Activated CD4-positive, alpha-beta memory T cell treated with anti-CD3 and anti-CD28 coated beads for 36 hours (primary cell): Measurements from ENCODE around the gene PPP1R13B. TPM values are rescaled to one million over a fixed set of nuclear protein-coding genes. Genes with fewer than 3 reads are reported as not detected.
"Not testable (repeated sequence)": the region's sequence is repeated elsewhere in the genome, so short reads cannot be mapped to it uniquely, and the experiment has no call there.

Source experiments
- CTCF ChIA-PET: fragments of 350-600 bp; sonication (Branson Sonifier 250); formaldehyde crosslinking; loops from one replicate; lab custom pipeline; 2021; ENCODE audit warnings: antibody characterized with exemption, inconsistent platforms; lab: Charles Lee
- POLR2A ChIA-PET: fragments of 350-600 bp; sonication (Branson Sonifier 250); formaldehyde crosslinking; loops from one replicate; lab custom pipeline; 2021; ENCODE audit warnings: antibody characterized with exemption; lab: Charles Lee
- DNase-seq: peaks from one replicate; pipeline ENCODE4 v3.0.0-alpha.2; 2020
- H3K27ac Mint-ChIP-seq: one replicate; pipeline ENCODE4 v1.8.0; 2021; ENCODE audit warnings: mixed read lengths
- H3K27me3 Mint-ChIP-seq: one replicate; pipeline ENCODE4 v1.8.0; 2021; ENCODE audit warnings: mixed read lengths
- H3K36me3 Mint-ChIP-seq: one replicate; pipeline ENCODE4 v1.8.0; 2021; ENCODE audit warnings: mixed read lengths
- H3K4me1 Mint-ChIP-seq: one replicate; pipeline ENCODE4 v1.8.0; 2021; ENCODE audit warnings: low read depth, mixed read lengths
- H3K4me3 Mint-ChIP-seq: one replicate; pipeline ENCODE4 v1.8.0; 2021; ENCODE audit warnings: mild to moderate bottlenecking, mixed read lengths
- H3K9me3 Mint-ChIP-seq: one replicate; pipeline ENCODE4 v1.8.0; 2021; ENCODE audit warnings: mixed read lengths
- intact Hi-C: fragments of 100-400 bp; cut with micrococcal nuclease; formaldehyde crosslinking; loops from one replicate; pipeline ENCODE4 v1.15.1; 2023
- total RNA-seq, 2 experiments: library from RNA; stranded (reverse); gene quantifications; one replicate each; pipeline ENCODE4 v1.2.3, GENCODE V29; 2021

Gene PPP1R13B
- total RNA-seq, 2 experiments from 2014 or later = 13.5 to 14.8 TPM

DNA sequence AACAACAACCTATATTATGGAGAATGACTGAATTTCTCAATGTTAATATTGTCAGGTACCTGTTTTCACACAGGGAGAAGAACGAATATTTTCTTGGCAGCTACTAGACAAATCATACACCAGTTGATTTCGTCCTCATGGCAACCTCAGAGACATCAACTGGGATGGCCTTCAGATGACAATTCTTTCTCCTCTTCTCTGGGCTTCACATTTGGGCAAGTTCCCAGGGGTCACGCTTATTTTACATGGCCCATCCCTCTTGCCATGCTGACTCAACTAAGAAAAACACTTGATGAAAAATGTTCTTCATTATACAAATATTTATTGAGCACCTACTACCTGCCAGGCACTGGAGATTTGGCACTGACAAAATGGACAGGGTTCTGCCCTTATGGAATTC lies 29.0 kb downstream of the PPP1R13B start:
- DNase-seq = no peak
- intact Hi-C loops = no loop called here
- POLR2A ChIA-PET = no interaction called here
- H3K9me3 Mint-ChIP-seq = no peaks in the 10 kb centered on the region
- H3K4me1 Mint-ChIP-seq = peaks cover 31% of the 10 kb centered on the region
- H3K27me3 Mint-ChIP-seq = no peaks in the 10 kb centered on the region
- H3K27ac Mint-ChIP-seq = no peak overlapping the region
- CTCF ChIA-PET = interaction anchor here (0.6 to 1.6 kb wide), 3 partner anchors 10 to 82 kb away, joined by 3 to 11 read pairs (median 3); no protein-coding TSS in a partner anchor
- H3K4me3 Mint-ChIP-seq = no peak overlapping the region
- H3K36me3 Mint-ChIP-seq = no peaks in the 10 kb centered on the region

DNA sequence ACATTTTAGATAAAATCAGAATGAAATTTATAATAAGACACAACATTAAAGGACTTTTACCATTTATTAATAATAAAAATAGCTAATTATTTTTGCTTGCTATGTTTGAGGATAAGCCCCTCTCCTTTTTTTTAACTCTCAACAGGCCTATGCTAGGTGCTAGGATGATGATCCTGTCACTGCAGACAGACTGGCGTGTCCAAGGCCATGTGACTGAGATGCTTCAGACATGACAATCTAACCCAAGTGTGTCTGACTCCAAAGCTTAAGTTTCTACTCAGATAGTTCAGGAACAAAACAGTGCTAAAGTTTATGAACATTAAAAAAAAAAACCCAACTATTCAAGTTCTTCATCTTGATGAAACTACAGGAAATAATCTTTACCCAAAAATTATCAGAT lies 29.8 kb downstream of the PPP1R13B start:
- H3K27ac Mint-ChIP-seq = no peak overlapping the region
- intact Hi-C loops = no loop called here
- no peak overlapping the region for H3K4me3 Mint-ChIP-seq
- H3K36me3 Mint-ChIP-seq = no peaks in the 10 kb centered on the region
- peaks cover 31% of the 10 kb centered on the region for H3K4me1 Mint-ChIP-seq
- H3K9me3 Mint-ChIP-seq = no peaks in the 10 kb centered on the region
- no peak for DNase-seq
- POLR2A ChIA-PET = no interaction called here
- CTCF ChIA-PET = interaction anchor here (0.6 to 1.9 kb wide), 3 partner anchors 9 to 96 kb away, joined by 3 to 16 read pairs (median 4); no protein-coding TSS in a partner anchor
- no peaks in the 10 kb centered on the region for H3K27me3 Mint-ChIP-seq

DNA sequence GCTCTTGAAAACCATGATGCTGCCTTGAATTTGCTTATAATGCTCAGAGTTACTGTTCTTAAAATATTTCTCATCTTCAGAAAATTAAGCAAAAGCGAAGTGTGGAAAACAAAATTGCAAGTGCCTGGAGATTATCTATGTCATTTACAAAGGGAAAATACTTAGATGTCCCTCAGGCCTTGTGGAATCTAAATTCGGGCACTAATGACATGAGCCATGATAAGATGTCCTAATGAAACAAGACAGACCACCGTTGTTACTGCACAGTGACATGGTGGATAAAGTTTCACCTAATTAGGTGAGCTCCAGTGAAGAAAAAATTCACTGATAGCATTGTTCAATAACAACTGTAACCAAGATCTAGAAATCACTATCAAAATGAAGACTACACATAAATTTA lies 30.4 kb downstream of the PPP1R13B start:
- no peak overlapping the region for H3K27ac Mint-ChIP-seq
- no peak for DNase-seq
- peaks cover 31% of the 10 kb centered on the region for H3K4me1 Mint-ChIP-seq
- no peaks in the 10 kb centered on the region for H3K9me3 Mint-ChIP-seq
- ChIA-PET POLR2A (no interaction called here), CTCF (interaction anchor here (0.6 to 1.9 kb wide), 3 partner anchors 8 to 97 kb away, joined by 3 to 16 read pairs (median 4); no protein-coding TSS in a partner anchor)
- no peaks in the 10 kb centered on the region for H3K27me3 Mint-ChIP-seq
- H3K4me3 Mint-ChIP-seq = no peak overlapping the region
- intact Hi-C loops = no loop called here
- H3K36me3 Mint-ChIP-seq = no peaks in the 10 kb centered on the region

DNA sequence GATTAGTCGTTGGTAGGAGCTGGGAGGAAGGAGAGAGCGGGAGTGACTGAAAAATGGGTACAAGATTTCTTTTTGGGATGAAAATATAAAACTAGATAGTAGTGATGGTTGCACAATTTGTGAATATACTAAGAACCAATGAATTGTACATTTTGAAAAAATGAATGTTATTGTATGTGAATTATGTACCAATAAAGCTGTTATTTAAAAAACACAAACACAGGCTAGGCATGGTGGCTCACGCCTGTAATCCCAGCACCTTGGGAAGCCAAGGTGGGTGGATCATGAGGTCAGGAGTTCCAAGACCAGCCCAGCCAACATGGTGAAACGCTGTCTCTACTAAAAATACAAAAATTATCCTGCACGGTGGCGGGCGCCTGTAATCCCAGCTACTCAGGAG lies 32.1 kb downstream of the PPP1R13B start:
- Mint-ChIP-seq H3K4me3 (no peak overlapping the region), H3K36me3 (no peaks in the 10 kb centered on the region), H3K4me1 (peaks cover 30% of the 10 kb centered on the region), H3K27me3 (no peaks in the 10 kb centered on the region), H3K27ac (no peak overlapping the region), H3K9me3 (no peaks in the 10 kb centered on the region)
- intact Hi-C loops = no loop called here
- POLR2A ChIA-PET = no interaction called here
- no peak for DNase-seq
- CTCF ChIA-PET = no interaction called here

DNA sequence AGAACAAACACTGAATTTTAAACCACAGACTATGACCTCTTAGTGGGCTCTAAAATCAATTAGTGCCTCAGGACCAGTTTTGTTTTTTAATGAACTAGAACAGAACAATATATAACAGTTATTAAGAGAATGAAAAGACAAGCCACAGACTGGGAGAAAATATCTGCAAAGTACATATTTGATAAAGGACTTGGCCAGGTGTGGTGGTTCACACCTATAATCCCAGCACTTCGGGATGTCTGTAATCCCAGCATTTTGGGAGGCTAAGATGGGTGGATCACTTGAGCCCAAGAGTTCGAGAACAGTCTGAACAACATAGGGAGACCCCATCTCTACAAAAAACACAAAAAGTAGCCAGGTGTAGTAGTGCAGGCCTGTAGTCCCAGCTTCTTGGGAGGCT lies 36.2 kb downstream of the PPP1R13B start:
- no peak overlapping the region for H3K4me3 Mint-ChIP-seq
- peaks cover 8% of the 10 kb centered on the region for H3K4me1 Mint-ChIP-seq
- CTCF ChIA-PET = no interaction called here
- no peaks in the 10 kb centered on the region for H3K9me3 Mint-ChIP-seq
- DNase-seq = no peak
- POLR2A ChIA-PET = no interaction called here
- no peaks in the 10 kb centered on the region for H3K27me3 Mint-ChIP-seq
- H3K27ac Mint-ChIP-seq = no peak overlapping the region
- intact Hi-C loops = no loop called here
- no peaks in the 10 kb centered on the region for H3K36me3 Mint-ChIP-seq

DNA sequence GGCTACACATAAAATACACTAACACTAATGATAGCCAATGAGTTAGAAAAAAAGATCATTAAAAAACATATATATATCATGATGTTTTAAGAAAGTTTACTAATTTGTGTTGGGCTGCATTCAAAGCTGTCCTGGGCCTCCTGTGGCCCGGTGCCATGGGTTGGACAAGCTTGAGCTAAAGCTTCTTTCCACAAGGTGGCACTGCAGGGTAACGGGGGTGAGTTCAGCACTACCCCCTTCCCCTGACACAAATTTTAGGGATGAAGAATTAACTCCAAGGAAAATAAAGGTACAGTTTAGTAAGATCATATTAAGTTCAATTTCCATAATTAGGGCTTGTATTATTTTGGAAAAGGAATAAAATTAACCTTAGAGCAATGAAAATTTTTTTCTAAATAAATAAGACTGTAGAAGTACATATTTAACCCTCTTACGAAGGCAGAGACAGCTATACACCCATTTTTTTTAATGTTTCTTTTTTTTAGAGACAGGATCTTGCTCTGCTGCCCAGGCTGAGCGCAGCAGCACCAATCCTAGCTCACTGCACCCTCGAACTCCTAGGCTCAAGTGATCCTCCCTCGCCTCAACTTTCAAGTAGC lies 38.9 kb downstream of the PPP1R13B start:
- H3K4me3 Mint-ChIP-seq = no peak overlapping the region
- POLR2A ChIA-PET = no interaction called here
- H3K27ac Mint-ChIP-seq = no peak overlapping the region

DNA sequence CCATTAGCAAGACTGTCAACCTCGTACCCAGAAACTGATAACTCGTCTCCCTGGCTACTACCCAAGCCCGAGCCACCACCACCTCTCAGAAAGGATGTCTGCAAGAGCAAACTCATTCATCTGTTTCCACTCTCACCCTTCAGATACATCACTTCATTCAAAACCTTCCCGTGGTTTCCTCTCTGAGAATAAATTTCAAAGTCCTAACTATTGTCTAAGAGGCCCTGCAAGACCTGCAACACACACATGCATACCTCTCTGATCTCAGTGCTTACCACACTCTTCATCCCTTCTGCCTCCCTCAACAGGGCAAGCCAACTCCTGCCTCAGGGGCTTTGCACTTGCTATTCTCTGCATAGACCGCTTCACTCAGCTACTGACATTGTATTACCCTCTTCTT lies 40.6 kb downstream of the PPP1R13B start:
- no peaks in the 10 kb centered on the region for H3K27me3 Mint-ChIP-seq
- ChIA-PET CTCF (interaction anchor here (0.7 to 6.1 kb wide), 8 partner anchors 9 to 241 kb away, joined by 3 to 100 read pairs (median 6); no protein-coding TSS in a partner anchor), POLR2A (interaction anchor here (0.9 kb wide), 1 partner anchor 91 kb away, joined by 3 read pairs; the partner anchor contains the start of genes XRCC3 and ZFYVE21)
- no peak overlapping the region for H3K4me3 Mint-ChIP-seq
- peaks cover 14% of the 10 kb centered on the region for H3K4me1 Mint-ChIP-seq
- H3K36me3 Mint-ChIP-seq = no peaks in the 10 kb centered on the region
- no peak overlapping the region for H3K27ac Mint-ChIP-seq
- intact Hi-C loops = loop anchor here (5.0 kb wide), 1 partner anchor 175 kb away; no protein-coding TSS in a partner anchor
- peak; percentile 22 for DNase-seq
- H3K9me3 Mint-ChIP-seq = no peaks in the 10 kb centered on the region

More for the DNA sequence above, 38.9 kb downstream of the PPP1R13B start:
- CTCF ChIA-PET = interaction anchor here (0.6 to 6.1 kb wide), 36 partner anchors 9 to 269 kb away, joined by 3 to 100 read pairs (median 4); partner anchors contain the start of gene RD3L
- intact Hi-C loops = loop anchor here (1.0 to 5.0 kb wide), 2 partner anchors 102 to 174 kb away; no protein-coding TSS in a partner anchor
- Mint-ChIP-seq H3K27me3 (no peaks in the 10 kb centered on the region), H3K4me1 (peaks cover 14% of the 10 kb centered on the region), H3K36me3 (no peaks in the 10 kb centered on the region), H3K9me3 (no peaks in the 10 kb centered on the region)
- peak; percentile 72 for DNase-seq

DNA sequence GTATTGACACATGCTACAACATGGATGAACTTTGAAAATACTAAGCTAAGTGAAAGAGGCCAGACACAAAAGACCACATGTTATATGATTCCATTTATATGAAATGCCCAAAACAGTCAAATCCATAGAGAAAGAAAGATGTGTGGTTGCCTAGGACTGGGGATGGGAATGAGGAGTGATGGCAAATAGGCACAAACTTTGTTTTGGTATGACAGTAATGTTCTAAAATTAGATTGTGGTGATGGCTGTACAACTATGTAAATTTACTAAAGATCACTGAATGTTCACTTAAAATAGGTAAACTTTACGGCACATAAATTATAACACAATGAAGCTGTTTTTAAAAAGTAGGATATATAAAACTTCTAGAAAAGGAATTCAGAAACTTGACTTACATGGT lies 41.7 kb downstream of the PPP1R13B start:
- Mint-ChIP-seq H3K27ac (no peak overlapping the region), H3K9me3 (no peaks in the 10 kb centered on the region), H3K27me3 (no peaks in the 10 kb centered on the region), H3K4me1 (peaks cover 18% of the 10 kb centered on the region), H3K4me3 (no peak overlapping the region), H3K36me3 (no peaks in the 10 kb centered on the region)
- ChIA-PET CTCF (interaction anchor here (0.9 to 6.1 kb wide), 8 partner anchors 8 to 175 kb away, joined by 3 to 100 read pairs (median 7); no protein-coding TSS in a partner anchor), POLR2A (no interaction called here)
- intact Hi-C loops = loop anchor here (5.0 kb wide), 1 partner anchor 177 kb away; no protein-coding TSS in a partner anchor
- DNase-seq = no peak

DNA sequence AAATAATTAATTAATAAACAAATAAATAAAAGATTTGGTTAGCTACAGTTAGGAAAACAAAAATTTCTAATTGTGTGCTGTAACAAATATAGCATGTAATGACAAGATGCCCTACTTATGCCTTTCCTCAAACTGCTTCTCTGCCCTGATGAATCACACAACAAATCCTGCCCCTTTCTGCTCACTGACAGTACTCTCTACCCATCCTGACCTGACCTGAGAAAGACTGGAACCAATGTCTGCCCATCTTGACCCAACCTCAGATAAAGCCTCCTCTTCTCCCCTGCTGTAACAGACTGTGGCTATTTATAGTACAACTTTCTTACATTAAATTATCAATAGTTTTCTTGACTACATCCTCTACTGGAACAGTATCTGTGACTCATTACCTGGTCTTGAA lies 43.7 kb downstream of the PPP1R13B start:
- no peak for DNase-seq
- intact Hi-C loops = no loop called here
- Mint-ChIP-seq H3K4me3 (no peak overlapping the region), H3K27ac (no peak overlapping the region), H3K36me3 (no peaks in the 10 kb centered on the region), H3K4me1 (peaks cover 18% of the 10 kb centered on the region), H3K27me3 (no peaks in the 10 kb centered on the region), H3K9me3 (no peaks in the 10 kb centered on the region)
- ChIA-PET POLR2A (no interaction called here), CTCF (interaction anchor here (2.0 to 3.1 kb wide), 2 partner anchors 97 to 107 kb away, joined by 6 to 15 read pairs; no protein-coding TSS in a partner anchor)

DNA sequence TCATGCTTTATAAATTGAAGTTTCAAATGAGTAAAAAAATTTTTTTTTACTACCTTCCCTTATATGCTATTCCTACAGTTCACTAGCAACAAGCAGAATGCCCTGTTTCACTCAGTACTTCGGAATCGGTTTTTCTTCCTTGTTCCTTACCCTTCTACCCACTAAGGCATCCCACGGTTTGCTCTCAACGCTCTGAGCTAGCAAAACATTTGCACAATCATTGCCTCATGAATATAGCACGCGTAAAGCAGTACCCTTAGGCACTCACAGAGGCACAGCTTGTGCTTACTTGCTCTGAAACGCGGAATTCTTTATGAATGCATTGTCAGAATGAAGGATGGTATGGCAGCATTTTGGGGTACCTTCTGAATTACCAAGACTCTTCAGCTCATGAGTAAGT lies 45.0 kb downstream of the PPP1R13B start:
- POLR2A ChIA-PET = no interaction called here
- CTCF ChIA-PET = interaction anchor here (1.1 to 2.0 kb wide), 2 partner anchors 99 to 108 kb away, joined by 3 to 6 read pairs; no protein-coding TSS in a partner anchor
- H3K9me3 Mint-ChIP-seq = no peaks in the 10 kb centered on the region
- no peaks in the 10 kb centered on the region for H3K36me3 Mint-ChIP-seq
- no peak overlapping the region for H3K4me3 Mint-ChIP-seq
- no peaks in the 10 kb centered on the region for H3K27me3 Mint-ChIP-seq
- H3K4me1 Mint-ChIP-seq = peaks cover 18% of the 10 kb centered on the region
- no peak for DNase-seq
- no peak overlapping the region for H3K27ac Mint-ChIP-seq
- intact Hi-C loops = no loop called here

DNA sequence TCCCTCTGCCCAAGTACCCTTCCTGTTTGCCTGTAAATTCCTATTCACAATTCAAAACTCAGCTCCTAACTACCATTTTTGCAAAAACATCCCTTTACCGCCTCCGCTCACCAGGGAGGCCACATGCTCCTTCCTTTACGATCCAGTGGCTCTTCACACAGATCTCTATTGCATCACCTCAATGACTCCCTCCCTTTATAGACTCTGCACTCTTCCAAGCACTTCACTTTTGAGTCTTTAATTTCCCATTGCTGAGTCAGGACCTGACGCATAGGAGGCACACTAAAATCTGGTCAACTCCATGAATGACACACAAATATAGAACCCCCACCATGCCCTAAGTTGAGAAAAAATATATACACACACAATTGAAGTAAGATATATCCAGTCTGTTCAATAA lies 45.9 kb downstream of the PPP1R13B start:
- ChIA-PET POLR2A (no interaction called here), CTCF (no interaction called here)
- Mint-ChIP-seq H3K27me3 (no peaks in the 10 kb centered on the region), H3K27ac (no peak overlapping the region), H3K36me3 (no peaks in the 10 kb centered on the region), H3K4me3 (no peak overlapping the region), H3K4me1 (peaks cover 10% of the 10 kb centered on the region), H3K9me3 (no peaks in the 10 kb centered on the region)
- intact Hi-C loops = no loop called here
- peak; percentile 11 for DNase-seq

DNA sequence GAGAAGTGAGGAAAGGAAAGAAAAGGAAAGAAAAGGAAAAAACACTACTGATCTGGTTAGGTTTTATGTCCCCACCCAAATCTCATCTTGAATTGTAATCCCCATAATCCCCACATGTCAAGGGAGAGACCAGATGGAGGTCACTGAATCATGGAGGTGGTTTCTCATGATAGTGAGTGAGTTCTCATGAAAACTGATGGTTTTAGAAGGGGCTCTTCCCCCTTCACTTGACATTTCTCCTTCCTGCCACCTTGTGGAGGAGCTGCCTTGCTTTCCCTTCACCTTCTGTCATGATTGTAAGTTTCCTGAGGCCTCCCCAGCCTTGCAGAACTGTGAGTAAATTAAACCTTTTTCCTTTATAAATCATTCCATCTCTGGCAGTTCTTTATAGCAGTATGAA lies 54.2 kb downstream of the PPP1R13B start:
- DNase-seq, H3K27ac Mint-ChIP-seq, H3K36me3 Mint-ChIP-seq, intact Hi-C loops, H3K4me1 Mint-ChIP-seq, H3K4me3 Mint-ChIP-seq, H3K9me3 Mint-ChIP-seq, H3K27me3 Mint-ChIP-seq: not testable (repeated sequence)
- ChIA-PET POLR2A (interaction anchor here (0.6 kb wide), 1 partner anchor 36 kb away, joined by 4 read pairs; no protein-coding TSS in a partner anchor), CTCF (interaction anchor here (1.0 kb wide), 1 partner anchor 15 kb away, joined by 4 read pairs; no protein-coding TSS in a partner anchor)
